ENCODE data around the gene PSME2.
A peak's percentile ranks its signal among the peaks of the same experiment; 100 is the strongest.

PSME2 gene

GRCh38 chr14:24177891-24178290 is 31.5 kb upstream of the PSME2 start:
- DNase-seq, result no peak
- H3K27me3 ChIP-seq (replicated peaks), result no peaks in the 10 kb centered on the region
- no peak overlapping the region for H3K4me3 ChIP-seq (ENCODE audit: low read depth, low read length)
- H3K27ac ChIP-seq, result no peak overlapping the region
- H3K36me3 ChIP-seq (replicated peaks), result peaks cover 56% of the 10 kb centered on the region
- in situ Hi-C loops (cut with HindIII; ENCODE audit: low pct_ligation_motif_present, low sequenced_read_pairs), result no loop called here
- TF ChIP-seq CTCF (IDR thresholded peaks at IDR 0.05; ENCODE audit: low read depth, low read length, missing control alignments), result no peak

GRCh38 chr14:24177041-24177825 is 30.8 kb upstream of the PSME2 start:
- H3K27ac ChIP-seq, result no peak overlapping the region
- no peak for DNase-seq
- in situ Hi-C loops (cut with HindIII; ENCODE audit: low pct_ligation_motif_present, low sequenced_read_pairs), result no loop called here
- H3K36me3 ChIP-seq (replicated peaks), result peaks cover 49% of the 10 kb centered on the region
- no peak overlapping the region for H3K4me3 ChIP-seq (ENCODE audit: low read depth, low read length)
- TF ChIP-seq CTCF (IDR thresholded peaks at IDR 0.05; ENCODE audit: low read depth, low read length, missing control alignments), result no peak
- no peaks in the 10 kb centered on the region for H3K27me3 ChIP-seq (replicated peaks)

- H3K27ac ChIP-seq, result no peak overlapping the region
- in situ Hi-C loops (cut with HindIII; ENCODE audit: low pct_ligation_motif_present, low sequenced_read_pairs), result no loop called here
- no peak for TF ChIP-seq CTCF (IDR thresholded peaks at IDR 0.05; ENCODE audit: low read depth, low read length, missing control alignments)
- peaks cover 43% of the 10 kb centered on the region for H3K36me3 ChIP-seq (replicated peaks)
- H3K27me3 ChIP-seq (replicated peaks), result no peaks in the 10 kb centered on the region
- DNase-seq, result no peak
- no peak overlapping the region for H3K4me3 ChIP-seq (ENCODE audit: low read depth, low read length)
Observed at GRCh38 chr14:24176599-24176998, 30.2 kb upstream of the PSME2 start.

- Histone ChIP-seq H3K4me3 (ENCODE audit: low read depth, low read length) (peak overlapping the region; percentile 64), H3K27me3 (replicated peaks) (no peaks in the 10 kb centered on the region), H3K27ac (no peak overlapping the region), H3K36me3 (replicated peaks) (peaks cover 14% of the 10 kb centered on the region)
- DNase-seq, result no peak
- in situ Hi-C loops (cut with HindIII; ENCODE audit: low pct_ligation_motif_present, low sequenced_read_pairs), result no loop called here
- no peak for TF ChIP-seq CTCF (IDR thresholded peaks at IDR 0.05; ENCODE audit: low read depth, low read length, missing control alignments)
Observed at GRCh38 chr14:24172871-24173281, 26.5 kb upstream of the PSME2 start.

- H3K36me3 ChIP-seq (replicated peaks), result peaks cover 16% of the 10 kb centered on the region
- peak overlapping the region; percentile 64 for H3K4me3 ChIP-seq (ENCODE audit: low read depth, low read length)
- in situ Hi-C loops (cut with HindIII; ENCODE audit: low pct_ligation_motif_present, low sequenced_read_pairs), result no loop called here
- DNase-seq, result no peak
- no peak for TF ChIP-seq CTCF (IDR thresholded peaks at IDR 0.05; ENCODE audit: low read depth, low read length, missing control alignments)
- H3K27ac ChIP-seq, result no peak overlapping the region
- no peaks in the 10 kb centered on the region for H3K27me3 ChIP-seq (replicated peaks)
Observed at GRCh38 chr14:24172261-24172860, 26.0 kb upstream of the PSME2 start.

Measured in brain microvascular endothelial cell (primary cell).